Central memory CD4-positive, alpha-beta T cell (primary cell): Measurements from ENCODE around the gene RCOR1.
A peak's percentile ranks its signal among the peaks of the same experiment; 100 is the strongest.
"Not testable (repeated sequence)": the region's sequence is repeated elsewhere in the genome, so short reads cannot be mapped to it uniquely, and the experiment has no call there.

ENCODE experiments used
- DNase-seq: peaks from one replicate; pipeline ENCODE4 v3.0.0; 2022
- total RNA-seq, 3 experiments: gene quantifications; one replicate each; lab custom pipeline; 2026; lab: John Stamatoyannopoulos, UW

The RCOR1 gene
- 46.3 to 66.9 (median 52.3) reads per million in 3 experiments for total RNA-seq

DNA sequence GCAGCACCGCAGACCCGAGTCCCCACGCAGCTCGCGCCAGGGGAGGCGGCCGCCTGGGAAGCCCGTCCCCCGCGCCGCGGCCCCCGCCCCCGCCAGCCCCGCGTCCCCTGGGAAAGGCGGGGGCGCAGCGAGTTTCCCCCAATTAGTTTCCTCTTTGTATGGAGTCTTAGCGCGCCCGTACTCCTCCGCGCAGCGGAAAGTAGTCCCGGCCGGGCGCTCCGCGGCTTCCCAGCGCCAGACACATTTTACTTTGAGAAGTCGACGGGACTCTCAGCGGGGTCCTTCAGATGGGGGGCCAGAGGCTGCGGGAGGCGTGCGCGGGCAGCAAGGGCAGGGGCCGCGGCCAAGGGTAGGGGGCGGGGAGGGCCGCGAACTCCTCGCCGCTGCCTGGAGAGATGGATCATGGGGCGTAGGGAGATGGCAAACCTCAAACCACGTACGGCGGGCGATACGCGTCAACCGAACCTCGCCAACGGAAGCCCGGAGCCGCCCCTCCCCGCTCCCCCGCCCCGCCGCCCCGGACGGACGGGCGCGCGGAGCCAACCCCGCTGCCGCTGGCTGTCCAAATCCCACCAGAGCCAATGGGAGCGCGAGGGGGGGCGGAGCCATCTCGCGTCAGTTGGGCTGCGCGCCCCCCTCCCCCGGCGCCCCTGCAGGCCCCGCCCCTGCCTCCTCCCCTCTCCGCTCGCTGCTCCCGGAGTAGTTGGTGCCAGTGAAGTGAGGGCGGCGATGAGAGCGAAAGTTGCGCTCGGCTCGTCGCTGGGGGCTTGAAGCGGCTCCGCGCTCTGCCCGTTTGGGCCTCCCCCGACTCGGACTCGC, at the start of gene RCOR1:
Gene RCOR1 (plus strand): TSS at position 706 of the 819 bp plus-strand sequence. CDS start 238 bp downstream, outside the sequence.
- DNase-seq = peak; percentile 98

DNA sequence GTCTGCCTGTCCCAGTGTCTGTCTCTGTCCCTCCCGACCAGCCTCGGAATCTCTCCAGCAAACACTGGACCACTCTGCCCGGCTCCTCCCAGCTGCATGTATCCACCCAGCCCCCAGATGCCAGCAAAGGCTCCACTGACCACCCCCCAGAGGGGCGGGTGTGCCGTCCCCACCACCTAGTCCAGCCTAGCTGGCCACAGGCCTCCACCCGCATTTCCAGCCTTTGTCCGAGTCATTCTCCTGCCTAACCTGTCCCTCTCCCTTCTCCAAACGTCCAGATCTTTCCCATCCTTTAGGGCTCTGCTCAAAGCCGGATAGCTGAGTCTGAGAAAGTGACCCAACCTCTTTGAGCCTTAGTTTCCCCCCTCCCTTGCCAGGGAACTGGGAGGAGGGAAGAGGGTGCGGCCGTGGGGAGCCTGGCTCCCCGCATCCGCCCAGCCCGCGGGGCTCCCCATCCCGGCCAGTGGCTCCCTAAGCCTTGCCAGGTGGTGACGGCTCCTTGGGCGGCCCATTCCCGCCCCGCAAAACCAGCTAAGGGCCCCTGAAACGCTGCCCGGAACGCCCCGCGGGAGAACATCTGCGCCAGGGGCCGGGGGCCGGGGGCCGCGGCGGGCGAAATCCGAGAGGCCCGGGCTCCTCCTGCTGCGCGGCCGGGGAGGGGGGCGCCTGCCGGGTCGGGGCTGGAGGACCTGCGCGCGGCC, 48.3 kb upstream of the RCOR1 start:
- DNase-seq = no peak

DNA sequence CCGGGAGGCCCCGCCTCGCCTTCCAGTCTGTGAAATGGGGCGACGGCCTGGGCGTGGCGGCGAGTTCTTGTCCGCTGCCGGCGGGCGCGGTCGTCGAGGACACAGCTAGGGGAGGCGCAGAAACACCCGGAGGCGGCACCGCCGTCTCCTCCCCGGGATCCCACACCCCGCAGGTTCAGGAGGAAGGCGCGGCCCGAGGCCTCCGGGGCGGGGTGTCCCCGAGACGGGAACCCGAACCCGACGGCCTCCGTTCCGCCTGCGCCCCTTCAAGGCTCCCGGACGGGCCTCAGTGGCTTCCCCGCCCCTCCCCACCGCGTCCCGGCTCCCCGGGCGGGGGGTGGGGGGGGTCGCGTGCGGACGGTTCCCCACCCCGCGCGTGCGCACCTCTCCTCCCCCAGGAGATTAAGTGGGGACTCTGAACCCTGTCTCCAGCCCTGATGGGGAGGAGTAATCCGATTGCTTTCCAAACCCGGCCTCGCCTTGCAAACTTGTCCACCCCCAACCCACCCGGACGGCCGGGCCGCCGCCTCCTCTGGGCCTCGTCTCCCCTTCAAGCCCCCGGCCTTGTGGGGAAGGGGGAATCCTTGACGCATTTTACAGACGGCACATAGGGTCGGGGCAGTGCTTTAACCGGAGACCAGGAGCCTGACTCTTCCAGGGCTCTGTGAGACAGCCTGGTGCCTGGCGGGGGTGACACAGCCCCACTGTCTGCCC, 47.5 kb upstream of the RCOR1 start:
- DNase-seq = peak; percentile 29

DNA sequence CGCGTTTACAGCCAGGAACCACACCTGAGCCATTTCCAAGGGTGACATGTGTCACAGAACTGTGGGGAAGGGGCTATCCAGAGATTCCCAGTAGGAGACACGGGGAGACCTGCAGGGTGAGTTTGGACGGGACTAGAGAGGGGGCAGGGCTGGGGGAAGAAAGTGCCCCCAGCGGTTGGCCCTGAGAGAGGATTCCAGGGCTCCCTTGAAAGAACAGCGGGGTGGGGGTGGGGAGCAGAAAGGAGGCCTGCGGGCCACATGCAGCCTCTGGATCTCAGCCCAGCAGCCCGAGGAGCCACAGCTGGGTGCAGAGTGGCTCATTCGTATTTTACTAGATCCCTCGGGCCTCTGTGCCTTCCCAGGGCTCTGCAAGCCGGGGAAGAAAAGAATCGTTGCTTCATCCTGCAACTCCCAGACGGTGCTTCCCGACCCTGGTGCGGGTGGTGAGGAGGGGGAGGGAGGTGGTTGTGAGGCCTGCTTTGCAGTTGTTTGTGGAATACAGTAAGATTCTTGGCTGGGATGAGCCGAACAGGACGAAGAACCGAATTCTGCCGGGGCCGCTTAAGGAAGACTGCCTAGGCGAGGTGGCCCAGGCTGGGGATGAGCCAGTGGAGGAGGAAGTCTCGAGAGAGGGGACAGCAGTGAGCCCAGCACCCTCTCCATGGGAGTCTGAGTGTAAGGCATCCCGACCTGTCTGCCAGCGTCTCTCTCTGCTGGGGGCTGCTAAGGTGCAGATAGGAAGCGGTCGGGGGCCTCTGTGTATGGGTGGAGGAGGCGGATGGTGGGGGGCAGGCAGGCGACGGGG, 46.8 kb upstream of the RCOR1 start:
- no peak for DNase-seq

DNA sequence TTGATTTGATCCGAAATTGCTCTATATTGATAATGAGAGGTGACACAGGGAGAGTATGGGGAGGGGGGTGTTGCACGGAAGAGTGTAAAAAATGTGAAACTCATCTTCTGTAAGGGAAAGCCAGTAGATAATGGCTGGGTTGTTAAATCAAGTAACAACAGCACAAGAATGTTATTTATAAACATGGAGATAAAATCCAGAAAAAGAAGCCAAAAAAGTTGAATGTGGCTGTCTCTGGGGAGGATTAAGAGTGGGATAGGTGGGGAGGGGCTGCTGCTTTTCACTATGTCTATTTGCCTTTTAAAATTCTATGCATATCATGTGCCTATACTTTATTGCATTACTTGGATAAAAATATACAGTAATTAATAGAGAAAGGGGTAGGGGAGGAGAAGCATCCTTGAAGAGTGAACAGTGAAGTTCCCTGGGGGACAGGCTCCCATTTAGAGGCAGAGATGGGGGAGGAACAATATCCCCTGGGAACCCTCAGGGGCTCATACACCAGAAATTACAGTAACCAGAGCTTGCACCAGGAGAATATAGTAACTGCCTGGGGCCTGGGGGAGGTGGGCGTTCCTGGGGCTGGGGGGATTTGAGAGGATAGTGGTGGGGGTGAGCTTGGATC, 43.7 kb upstream of the RCOR1 start:
- DNase-seq = no peak

DNA sequence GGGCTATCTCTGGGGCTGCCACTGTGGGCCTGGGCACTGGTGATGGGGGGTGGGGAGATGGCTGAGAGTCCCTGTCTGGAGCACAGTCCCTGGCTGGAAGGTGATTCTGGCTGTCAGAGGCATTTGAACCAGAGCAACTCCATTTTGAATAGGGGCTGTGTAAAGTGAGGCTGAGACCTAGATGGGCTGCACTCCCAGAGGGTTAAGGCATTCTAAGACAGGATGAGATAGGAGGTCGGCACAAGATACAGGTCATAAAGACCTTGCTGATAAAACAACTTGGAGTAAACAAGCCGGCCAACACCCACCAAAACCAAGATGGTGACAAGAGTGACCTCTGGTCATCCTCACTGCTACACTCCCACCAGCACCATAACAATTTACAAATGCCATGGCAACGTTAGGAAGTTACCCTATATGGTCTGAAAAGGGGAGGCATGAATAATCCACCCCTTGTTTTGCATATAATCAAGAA, 41.5 kb upstream of the RCOR1 start:
- not testable (repeated sequence) for DNase-seq

DNA sequence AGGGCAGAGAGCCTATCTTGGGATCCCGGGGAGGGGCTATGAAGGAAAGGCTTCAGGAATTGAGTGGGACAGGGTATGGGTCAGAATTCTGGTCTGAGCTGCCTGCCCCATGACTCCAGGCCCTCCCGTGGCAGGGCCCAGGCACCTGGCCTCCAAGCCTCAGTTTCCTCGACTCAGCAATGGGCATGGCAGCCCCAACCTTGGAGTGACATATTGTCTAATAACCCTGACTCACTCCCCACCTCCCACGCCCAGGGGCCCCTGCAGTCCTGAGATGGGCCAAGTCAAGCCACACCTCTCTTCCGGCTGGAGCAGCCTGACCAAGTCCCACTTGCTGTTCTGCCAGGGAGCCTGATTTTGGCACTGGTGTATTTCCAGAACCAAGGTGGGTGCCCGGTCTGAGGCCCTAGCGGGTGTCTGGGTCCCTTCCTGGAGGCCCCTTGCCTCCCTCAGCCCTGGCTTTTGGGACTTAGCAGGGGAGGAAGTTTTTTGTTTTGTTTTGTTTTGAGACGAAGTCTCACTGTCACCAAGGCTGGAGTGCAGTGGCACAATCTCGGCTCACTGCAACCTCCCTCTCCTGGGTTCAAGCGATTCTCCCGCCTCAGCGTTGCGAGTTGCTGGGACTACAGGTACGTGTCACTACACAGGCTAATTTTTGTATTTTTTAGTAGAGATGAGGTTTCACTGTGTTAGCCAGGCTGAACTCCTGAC, 40.3 kb upstream of the RCOR1 start:
- no peak for DNase-seq

DNA sequence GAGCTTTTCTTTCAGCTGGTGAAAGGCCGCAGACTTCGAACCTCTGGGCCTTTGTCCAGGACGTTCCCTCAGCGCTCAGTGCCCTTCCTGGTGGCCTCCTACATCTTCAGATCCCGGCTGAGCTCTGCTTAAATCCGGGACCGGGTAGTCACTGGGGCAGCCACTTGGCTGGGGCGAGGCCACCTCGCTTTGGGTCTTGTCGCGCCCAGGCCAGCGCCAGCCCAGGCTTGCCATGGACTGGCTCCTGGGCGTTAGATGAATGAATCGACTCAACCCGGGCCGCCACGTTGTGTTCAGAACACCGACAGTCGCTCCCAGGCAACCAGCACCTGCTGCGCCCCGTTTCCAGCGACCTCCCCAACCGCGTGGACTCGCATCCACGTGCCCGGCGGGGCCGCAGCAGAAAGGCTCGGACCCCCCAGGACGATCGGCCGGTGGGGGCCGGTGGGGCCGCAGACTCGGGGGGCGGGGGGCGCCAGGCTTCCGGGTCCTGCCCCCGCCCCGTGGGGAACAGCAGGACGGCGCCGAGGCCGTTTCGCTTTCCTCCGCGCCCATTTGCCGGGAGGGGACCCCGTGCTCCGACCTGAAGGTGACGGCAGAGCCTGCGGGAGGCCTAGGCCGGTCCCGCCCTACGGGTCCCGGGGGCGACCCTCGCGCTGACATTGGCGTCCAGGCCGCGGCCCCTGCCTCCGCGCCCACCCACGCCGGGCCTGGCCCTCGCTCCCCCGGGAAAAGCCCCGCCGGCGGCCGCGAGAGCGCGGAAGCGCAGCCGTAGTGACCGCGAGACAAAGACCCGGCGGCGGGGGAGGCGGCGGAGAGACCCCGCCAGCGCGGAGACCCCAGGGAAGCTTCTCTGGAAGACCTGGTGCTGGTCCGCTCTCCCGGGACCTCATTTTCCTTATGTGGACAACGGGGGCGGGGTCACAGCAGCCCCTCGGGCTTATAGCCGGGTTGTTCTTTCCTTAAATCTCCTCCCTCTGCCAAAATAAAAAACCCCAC, 37.3 kb upstream of the RCOR1 start:
- peak; percentile 62 for DNase-seq

DNA sequence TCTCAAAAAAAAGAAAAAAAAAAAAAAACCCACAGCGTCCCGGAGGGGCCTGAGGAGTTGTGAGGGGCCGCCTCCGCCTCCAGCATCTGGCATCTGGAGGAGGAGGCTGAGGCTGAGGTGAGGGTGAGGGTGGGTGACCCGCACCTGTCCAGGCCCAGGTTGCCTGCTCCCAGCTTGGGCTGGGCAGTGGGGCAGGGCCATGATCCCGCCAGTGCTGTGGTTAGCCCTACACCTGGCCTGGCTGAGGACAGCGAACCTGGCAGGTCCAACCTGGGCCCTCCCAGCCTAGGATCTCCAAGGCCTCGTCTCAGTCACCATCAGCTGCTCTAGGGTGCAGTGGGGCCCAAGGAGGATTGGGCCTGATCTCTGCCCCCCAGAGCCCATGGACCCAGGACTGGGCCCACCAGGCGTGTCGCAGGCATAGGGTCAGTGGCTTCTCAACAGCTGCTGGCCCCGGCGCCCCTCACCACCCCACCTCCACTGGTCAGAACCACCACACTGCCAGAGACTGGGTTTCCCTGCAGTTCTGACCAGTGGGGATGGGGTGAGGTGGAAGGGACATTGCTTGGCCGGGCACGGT, 36.3 kb upstream of the RCOR1 start:
- DNase-seq = no peak

DNA sequence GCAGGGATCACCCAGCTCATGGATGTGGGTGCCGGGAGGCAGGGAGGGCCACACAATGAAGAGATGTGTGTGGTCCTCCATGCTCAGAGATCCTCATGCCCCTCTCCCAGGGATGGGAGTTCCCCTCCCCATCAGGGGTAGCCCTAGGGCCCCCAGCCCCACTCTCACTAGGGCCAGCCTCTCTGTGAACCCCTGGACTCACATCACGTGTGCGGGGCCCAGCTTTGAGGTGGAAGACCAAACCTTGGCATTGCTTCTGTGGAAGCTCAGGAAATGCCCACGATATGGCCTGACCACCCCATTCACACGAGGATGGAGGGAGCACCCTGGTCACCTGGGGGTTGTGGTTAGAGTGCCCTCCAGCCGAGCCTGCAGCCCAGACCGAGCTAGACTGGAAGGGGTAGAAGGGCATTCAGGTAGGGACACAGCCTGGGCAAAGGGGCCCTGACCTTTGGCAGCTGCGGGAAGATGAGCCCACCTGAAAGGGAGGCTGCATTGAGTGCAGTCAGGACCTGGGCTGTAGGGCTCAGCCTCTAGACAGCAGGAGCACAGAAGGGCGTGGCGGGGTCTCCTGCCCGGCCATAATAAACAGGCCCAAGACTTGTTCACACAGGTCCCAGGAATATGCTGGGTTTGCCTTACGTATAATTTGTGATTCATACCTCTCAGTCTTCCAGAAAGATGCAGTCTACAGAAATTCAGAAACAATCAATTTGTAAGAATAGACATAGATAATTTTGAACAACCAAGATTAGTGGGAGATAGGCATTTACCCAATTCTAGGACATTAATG, 34.8 kb upstream of the RCOR1 start:
- DNase-seq = no peak

DNA sequence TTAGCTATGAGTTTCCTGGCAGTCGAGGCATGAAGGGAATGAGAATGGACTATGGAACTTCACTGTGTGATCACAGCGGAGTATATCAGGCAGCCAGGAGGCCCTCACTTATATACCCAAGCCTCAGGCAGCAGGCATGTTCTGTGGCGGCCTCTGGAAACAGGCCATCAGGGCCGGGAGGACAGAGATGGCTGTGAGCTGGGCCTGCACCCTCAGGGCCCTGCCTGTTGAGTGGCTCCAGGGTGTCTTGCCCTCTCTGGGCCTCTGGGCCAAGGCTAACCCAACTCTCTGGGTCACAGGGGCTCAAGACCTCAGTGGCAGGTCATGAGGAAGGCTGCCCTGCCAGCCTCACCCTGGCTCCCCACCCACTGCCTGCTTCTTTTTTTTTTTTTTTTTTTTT, 33.9 kb upstream of the RCOR1 start:
- no peak for DNase-seq

DNA sequence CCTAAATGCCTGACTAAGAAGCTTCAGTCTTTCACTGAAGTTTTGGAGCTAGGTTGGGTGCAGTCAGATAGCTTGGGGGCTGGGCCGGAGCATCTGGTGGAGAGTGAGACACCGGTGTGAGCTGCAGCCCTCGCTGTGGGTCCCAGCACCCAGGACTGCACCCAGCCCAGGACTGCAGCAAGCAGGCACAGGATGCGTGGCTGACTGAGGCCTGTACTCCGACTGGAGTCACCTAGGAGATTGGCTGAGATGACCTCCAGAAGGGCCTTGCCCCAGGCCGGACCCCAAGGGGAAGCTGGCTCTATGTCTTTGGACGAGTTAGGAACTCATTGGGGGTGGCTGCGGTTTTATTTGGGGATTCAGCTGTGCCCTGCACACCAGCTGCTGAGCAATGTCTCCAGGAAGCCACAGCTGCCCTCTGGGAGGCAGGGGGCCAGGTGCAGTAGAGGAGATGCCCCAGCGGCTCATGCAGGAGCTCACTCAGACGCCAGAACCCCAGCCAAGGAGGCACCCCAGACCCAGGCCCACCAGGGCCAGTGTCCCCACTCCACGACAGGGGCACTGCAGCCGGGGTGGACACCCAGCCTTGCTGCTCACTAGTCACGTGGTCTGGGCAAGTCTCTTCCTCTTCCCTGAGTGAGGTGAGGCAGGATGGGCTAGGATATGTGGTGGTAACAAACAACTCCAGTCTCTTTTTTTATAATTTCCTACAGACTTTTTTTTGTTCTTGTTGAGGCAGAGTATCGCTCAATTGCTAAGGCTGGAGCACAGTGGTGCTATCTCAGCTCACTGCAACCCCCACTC, 31.8 kb upstream of the RCOR1 start:
- no peak for DNase-seq

DNA sequence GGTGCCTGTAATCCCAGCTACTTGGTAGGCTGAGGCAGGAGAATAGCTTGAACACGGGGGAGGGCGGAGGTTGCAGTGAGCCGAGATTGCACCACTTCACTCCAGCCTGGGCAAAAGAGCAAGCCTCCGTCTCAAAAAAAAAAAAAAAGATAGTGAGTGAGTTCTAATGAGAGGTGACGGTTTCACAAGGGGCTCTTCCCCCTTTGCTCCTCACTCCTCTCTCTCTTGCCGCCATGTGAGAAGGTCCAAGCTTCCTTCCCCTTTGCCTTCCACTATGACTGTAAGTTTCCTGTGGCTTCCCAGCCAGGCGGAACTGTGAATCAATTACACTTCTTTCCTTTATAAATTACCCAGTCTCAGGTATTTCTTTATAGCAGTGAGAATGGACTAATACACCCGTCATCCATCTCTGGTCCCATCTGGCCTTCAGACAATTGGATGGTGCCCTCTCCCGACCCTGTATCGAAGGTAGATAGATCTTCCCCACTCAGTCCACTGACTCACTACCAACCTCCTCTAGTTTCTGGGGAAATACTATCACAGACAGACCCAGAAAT, 27.0 kb upstream of the RCOR1 start:
- DNase-seq = no peak

DNA sequence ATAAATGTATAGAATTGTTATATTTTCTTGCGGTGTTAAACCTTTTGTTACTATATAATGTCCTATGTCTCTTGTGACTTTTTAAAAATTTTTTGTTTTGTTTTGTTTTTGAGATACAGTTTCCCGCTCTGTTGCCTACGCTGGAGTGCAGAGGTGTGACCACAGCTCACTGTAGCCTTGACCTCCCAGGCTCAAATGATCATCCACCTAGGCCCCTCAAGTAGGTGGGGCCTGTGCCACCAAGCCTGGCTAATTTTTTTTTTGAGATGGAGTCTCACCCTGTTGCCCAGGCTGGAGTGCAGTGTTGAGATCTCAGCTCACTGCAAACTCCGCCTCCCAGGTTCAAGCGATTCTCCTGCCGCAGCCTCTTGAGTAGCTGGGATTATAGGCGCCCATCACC, 26.5 kb upstream of the RCOR1 start:
- no peak for DNase-seq

DNA sequence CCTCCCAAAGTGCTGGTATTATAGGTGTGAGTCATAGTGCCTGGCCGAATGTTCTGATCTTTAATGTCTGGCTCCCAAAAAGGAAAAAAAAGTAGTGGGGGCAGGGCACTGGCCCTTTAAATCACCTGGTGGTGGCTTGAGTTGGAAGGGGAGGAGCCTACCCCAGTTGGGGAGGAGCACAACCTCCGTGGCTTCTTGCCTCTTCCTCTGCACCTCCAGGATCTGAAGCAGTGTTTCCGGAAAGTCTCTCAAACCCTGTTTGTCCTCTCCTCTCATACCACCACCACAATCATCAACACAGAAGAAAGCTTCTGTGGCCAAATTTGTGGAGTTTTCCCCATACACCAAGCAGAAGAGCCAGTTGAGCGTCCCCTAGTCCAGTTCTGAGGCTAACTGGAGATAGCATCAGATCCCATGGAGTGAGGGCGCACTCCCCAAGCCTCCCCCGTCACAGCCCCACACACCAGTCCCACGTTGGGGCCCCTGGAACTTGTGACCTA, 24.3 kb upstream of the RCOR1 start:
- peak; percentile 25 for DNase-seq

DNA sequence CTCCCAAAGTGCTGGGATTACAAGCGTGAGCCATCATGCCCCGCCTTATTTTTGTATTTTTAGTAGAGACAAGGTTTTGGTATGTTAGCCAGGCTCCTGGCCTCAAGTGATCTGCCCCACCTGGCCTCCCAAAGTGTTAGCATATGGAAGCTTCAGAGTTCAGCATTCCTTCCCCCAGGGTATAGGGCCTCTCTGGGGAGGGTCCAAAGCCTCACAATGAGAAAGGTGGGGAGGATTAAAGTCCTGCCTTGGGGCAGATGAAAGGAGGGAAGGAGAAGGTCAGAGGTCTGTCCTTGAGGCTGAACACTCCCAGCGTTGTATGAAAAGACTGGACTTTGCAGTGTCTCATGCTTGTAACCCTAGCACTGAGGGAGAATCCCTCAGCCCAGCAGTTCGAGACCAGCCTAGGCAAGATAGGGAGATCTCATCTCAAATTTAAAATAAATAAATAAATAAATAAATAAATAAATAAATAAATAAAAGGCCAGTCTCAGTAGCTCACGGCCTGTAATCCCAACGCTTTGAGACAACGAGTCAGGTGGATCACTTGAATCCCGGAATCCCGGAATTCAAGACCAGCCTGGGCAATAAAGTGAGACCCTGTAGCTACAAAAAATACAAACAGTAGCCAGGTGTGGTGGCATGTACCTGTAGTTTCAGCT, 22.0 kb upstream of the RCOR1 start:
- no peak for DNase-seq

DNA sequence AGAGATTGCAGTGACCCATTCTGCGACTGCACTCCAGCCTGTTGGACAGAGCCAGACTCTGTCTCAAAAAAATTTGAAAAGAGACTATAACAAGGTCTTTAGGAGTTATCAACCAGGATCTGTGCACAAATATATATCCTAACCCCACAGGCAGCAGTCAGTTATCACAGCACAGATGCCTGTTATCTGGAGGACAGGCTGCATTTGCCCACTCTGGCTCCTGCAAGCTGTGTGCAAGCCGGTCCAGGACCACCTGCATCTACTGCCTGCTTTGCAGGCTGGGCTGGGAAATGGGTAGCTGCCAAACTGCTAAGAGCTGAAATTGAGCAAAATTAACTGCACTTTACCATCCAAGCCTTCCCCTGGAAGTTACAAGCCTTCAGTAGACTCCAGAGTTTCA, 21.4 kb upstream of the RCOR1 start:
- DNase-seq = no peak
